Epithelial cell of proximal tubule (primary cell): ENCODE data around the gene IRS1. TPM values are rescaled to one million over a fixed set of nuclear protein-coding genes. Genes with fewer than 3 reads are reported as not detected.
A peak's percentile ranks its signal among the peaks of the same experiment; 100 is the strongest.

Experiments used
- DNase-seq: peaks from one replicate; pipeline ENCODE4 v3.0.0-alpha.2; 2011; ENCODE audit warnings: low read depth
- H3K4me3 ChIP-seq: 2 replicates; pipeline ENCODE4 v1.5.1; 2011; ENCODE audit warnings: low read depth, mild to moderate bottlenecking, low read length
- CTCF ChIP-seq: conservative IDR thresholded peaks from 2 replicates; pipeline ENCODE4 v1.5.1; 2012; ENCODE audit warnings: low read depth, mild to moderate bottlenecking, low read length
- total RNA-seq: library from RNA; depleted of rRNA; stranded (reverse); fragments of >200 nt; gene quantifications from 2 replicates; pipeline ENCODE4 v1.2.3, GENCODE V29; 2015

Gene IRS1
- total RNA-seq, 1 donor from 2014 or later, result 13.0 TPM

- H3K4me3 ChIP-seq, result no peak overlapping the region
- no peak for TF ChIP-seq CTCF
- DNase-seq, result no peak
Observed at GRCh38 chr2:226758921-226759640, 40.5 kb downstream of the IRS1 start.

- no peak for TF ChIP-seq CTCF
- peak; percentile 70 for DNase-seq
Observed at GRCh38 chr2:226756131-226756530, 43.5 kb downstream of the IRS1 start.

GRCh38 chr2:226755631-226756030 lies 44.0 kb downstream of the IRS1 start:
- H3K4me3 ChIP-seq, result no peak overlapping the region
- TF ChIP-seq CTCF, result no peak
- DNase-seq, result no peak

More at GRCh38 chr2:226756131-226756530, 43.5 kb downstream of the IRS1 start:
- no peak overlapping the region for H3K4me3 ChIP-seq

- no peak for TF ChIP-seq CTCF
- no peak for DNase-seq
- H3K4me3 ChIP-seq, result no peak overlapping the region
Observed at GRCh38 chr2:226754821-226755604, 44.6 kb downstream of the IRS1 start.

- TF ChIP-seq CTCF, result no peak
- no peak overlapping the region for H3K4me3 ChIP-seq
- no peak for DNase-seq
Observed at GRCh38 chr2:226752887-226753286, 46.7 kb downstream of the IRS1 start.

- no peak for TF ChIP-seq CTCF
- H3K4me3 ChIP-seq, result no peak overlapping the region
- DNase-seq, result no peak
Observed at GRCh38 chr2:226747288-226747687, 52.3 kb downstream of the IRS1 start.
